Thymus (tissue), 11 donors: Measurements from ENCODE around the gene LBH. TPM values are rescaled to one million over a fixed set of nuclear protein-coding genes. Genes with fewer than 3 reads are reported as not detected.

Experiments
- DNase-seq, 9 donors: peaks; one replicate each; pipeline ENCODE4 v3.0.0-alpha.2; 2013; ENCODE audit warnings: low spot score in 9 of 9, low read depth in 6 of 9, missing footprints in 1 of 9
- H3K27ac ChIP-seq, 2 donors: one replicate each; pipeline ENCODE4 v1.5.1; 2013; ENCODE audit warnings: control low read depth in 1 of 2, low read depth in 1 of 2, low read length in 1 of 2, mild to moderate bottlenecking in 1 of 2, moderate library complexity in 1 of 2
- H3K27me3 ChIP-seq, 2 donors: one replicate each; pipeline ENCODE4 v1.5.1; 2013; ENCODE audit warnings: low read length in 1 of 2; ENCODE audit not compliant: control insufficient read depth in 2 of 2, insufficient read depth in 1 of 2
- H3K36me3 ChIP-seq, 2 donors: one replicate each; pipeline ENCODE4 v1.5.1; 2013; ENCODE audit warnings: low read length in 1 of 2, mild to moderate bottlenecking in 1 of 2, moderate library complexity in 1 of 2; ENCODE audit not compliant: control insufficient read depth in 2 of 2, insufficient read depth in 2 of 2
- H3K4me1 ChIP-seq, 2 donors: one replicate each; pipeline ENCODE4 v1.5.1; 2013; ENCODE audit warnings: low read length in 2 of 2; ENCODE audit not compliant: control insufficient read depth in 2 of 2, insufficient read depth in 2 of 2
- H3K4me3 ChIP-seq, 2 donors: one replicate each; pipeline ENCODE4 v1.5.1; 2013; ENCODE audit warnings: low read length in 2 of 2, control low read depth in 1 of 2, mild to moderate bottlenecking in 1 of 2
- H3K9me3 ChIP-seq, 2 donors: one replicate each; pipeline ENCODE4 v1.5.1; 2013; ENCODE audit warnings: low read length in 1 of 2, mild to moderate bottlenecking in 1 of 2; ENCODE audit not compliant: control insufficient read depth in 2 of 2, insufficient read depth in 1 of 2
- WGBS: extraction: QIAGEN DNeasy Blood & Tissue Kit; methylation state at CpG from one replicate; pipeline ENCODE4 v1.1.7; 2013; 5-methylcytosine and 5-hydroxymethylcytosine counted together
- polyA plus RNA-seq: library from polyadenylated mRNA; stranded (reverse); fragments of 200-250 nt; gene quantifications from one replicate; pipeline ENCODE4 v1.2.3, GENCODE V29; 2013
- total RNA-seq: library from RNA; stranded (reverse); fragments of 120-200 nt; gene quantifications from one replicate; pipeline ENCODE4 v1.2.4, GENCODE V29; 2013
- donor health status: healthy.

Gene LBH
- total and polyA plus RNA-seq, 2 donors: 88.9 to 149 TPM

GRCh38 chr2:30229596-30229995, 1.7 kb upstream of the LBH start:
- Histone ChIP-seq H3K9me3 (peaks cover 0 to 3% of the 10 kb centered on the region in 2 donors), H3K4me1 (peaks cover 21 to 64% of the 10 kb centered on the region in 2 donors), H3K4me3 (no peak overlapping the region), H3K27ac (peak overlapping the region in 1 of 2 donors; percentile 9), H3K36me3 (peaks cover 3 to 5% of the 10 kb centered on the region in 2 donors), H3K27me3 (peaks cover 0 to 4% of the 10 kb centered on the region in 2 donors)
- no peak for DNase-seq
- WGBS: 96% methylated on average over 3 of the region's 3 CpGs

- Histone ChIP-seq H3K36me3 (peaks cover 12 to 16% of the 10 kb centered on the region in 2 donors), H3K4me3 (peak overlapping the region; percentile 72 to 76), H3K9me3 (peaks cover 0 to 3% of the 10 kb centered on the region in 2 donors), H3K27ac (peak overlapping the region; percentile 79 to 100), H3K4me1 (peaks cover 22 to 64% of the 10 kb centered on the region in 2 donors), H3K27me3 (peaks cover 0 to 4% of the 10 kb centered on the region in 2 donors)
- peak in 1 of 9 donors; percentile 78 for DNase-seq
- 1% methylated on average over 50 of the region's 50 CpGs for WGBS
Observed at GRCh38 chr2:30230497-30231211, 680 bp upstream of the LBH start.

- peak overlapping the region; percentile 99 to 100 for H3K27ac ChIP-seq
- H3K27me3 ChIP-seq: peaks cover 0 to 4% of the 10 kb centered on the region in 2 donors
- peaks cover 0 to 3% of the 10 kb centered on the region in 2 donors for H3K9me3 ChIP-seq
- H3K36me3 ChIP-seq: peaks cover 28 to 31% of the 10 kb centered on the region in 2 donors
- H3K4me1 ChIP-seq: peaks cover 20 to 64% of the 10 kb centered on the region in 2 donors
- peak in 8 of 9 donors; percentile 85 to 97 (median 92) for DNase-seq
- under 1% methylated on average over 70 of the region's 70 CpGs for WGBS
- peak overlapping the region; percentile 72 to 89 for H3K4me3 ChIP-seq
Observed at GRCh38 chr2:30231996-30232800, 864 bp downstream of the LBH start.

GRCh38 chr2:30232801-30233130, 1.4 kb downstream of the LBH start:
- H3K27ac ChIP-seq: peak overlapping the region; percentile 99 to 100
- peak overlapping the region; percentile 72 to 89 for H3K4me3 ChIP-seq
- H3K27me3 ChIP-seq: peaks cover 0 to 4% of the 10 kb centered on the region in 2 donors
- WGBS: under 1% methylated on average over 8 of the region's 8 CpGs
- peaks cover 22 to 64% of the 10 kb centered on the region in 2 donors for H3K4me1 ChIP-seq
- H3K36me3 ChIP-seq: peaks cover 34 to 37% of the 10 kb centered on the region in 2 donors
- peaks cover 0 to 3% of the 10 kb centered on the region in 2 donors for H3K9me3 ChIP-seq
- peak in 3 of 9 donors; percentile 59 to 83 (median 62) for DNase-seq

- WGBS: 84% methylated on average over 4 of the region's 4 CpGs
- DNase-seq: no peak
- Histone ChIP-seq H3K4me1 (peaks cover 22 to 71% of the 10 kb centered on the region in 2 donors), H3K27ac (peak overlapping the region; percentile 99 to 100), H3K36me3 (peaks cover 38 to 44% of the 10 kb centered on the region in 2 donors), H3K4me3 (peak overlapping the region; percentile 72 to 89), H3K27me3 (peaks cover 0 to 4% of the 10 kb centered on the region in 2 donors), H3K9me3 (peaks cover 0 to 3% of the 10 kb centered on the region in 2 donors)
Observed at GRCh38 chr2:30233271-30234009, 2.1 kb downstream of the LBH start.

- peaks cover 0 to 4% of the 10 kb centered on the region in 2 donors for H3K27me3 ChIP-seq
- H3K9me3 ChIP-seq: peaks cover 0 to 3% of the 10 kb centered on the region in 2 donors
- H3K4me1 ChIP-seq: peaks cover 25 to 80% of the 10 kb centered on the region in 2 donors
- 82% methylated on average over 12 of the region's 12 CpGs for WGBS
- peak in 1 of 9 donors; percentile 65 for DNase-seq
- H3K27ac ChIP-seq: peak overlapping the region; percentile 67 to 99
- H3K4me3 ChIP-seq: peak overlapping the region; percentile 72 to 89
- H3K36me3 ChIP-seq: peaks cover 47 to 51% of the 10 kb centered on the region in 2 donors
Observed at GRCh38 chr2:30234180-30234971, 3.0 kb downstream of the LBH start.

- H3K27ac ChIP-seq: peak overlapping the region; percentile 53 to 57
- no peaks in the 10 kb centered on the region for H3K9me3 ChIP-seq
- DNase-seq: no peak
- 83% methylated on average over 6 of the region's 6 CpGs for WGBS
- peaks cover 0 to 4% of the 10 kb centered on the region in 2 donors for H3K27me3 ChIP-seq
- H3K4me1 ChIP-seq: peaks cover 33 to 81% of the 10 kb centered on the region in 2 donors
- H3K36me3 ChIP-seq: peaks cover 54 to 59% of the 10 kb centered on the region in 2 donors
- peak overlapping the region; percentile 72 to 89 for H3K4me3 ChIP-seq
Observed at GRCh38 chr2:30235008-30235655, 3.8 kb downstream of the LBH start.
